ELR (cell line): Measurements from ENCODE around the gene FABP2.
"Not testable (repeated sequence)": the region's sequence is repeated elsewhere in the genome, so short reads cannot be mapped to it uniquely, and the experiment has no call there.

Experiments used
- DNase-seq: peaks from one replicate; pipeline ENCODE4 v3.0.0-alpha.2; 2015; ENCODE audit warnings: low read depth

Gene FABP2

GRCh38 chr4:119310826-119311225 lies 11.1 kb downstream of the FABP2 start:
- no peak for DNase-seq

DNA sequence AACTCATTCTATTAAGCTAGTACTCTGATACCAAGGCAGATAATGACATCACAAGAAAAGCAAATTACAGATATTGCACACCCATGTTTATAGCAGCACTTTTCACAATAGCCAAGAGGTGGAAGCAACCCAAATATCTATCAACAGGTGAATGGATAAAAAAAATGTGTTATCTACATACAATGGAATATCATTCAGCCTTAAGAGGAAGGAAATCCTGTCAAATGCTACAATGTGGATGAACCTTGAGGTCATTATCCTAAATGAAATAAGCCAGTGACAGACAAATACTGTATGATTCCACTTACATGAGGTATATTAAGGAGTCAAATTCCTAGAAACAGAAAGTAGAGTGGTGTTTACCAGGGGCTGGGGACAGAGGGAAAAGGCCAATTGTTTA lies 14.3 kb downstream of the FABP2 start:
- no peak for DNase-seq

DNA sequence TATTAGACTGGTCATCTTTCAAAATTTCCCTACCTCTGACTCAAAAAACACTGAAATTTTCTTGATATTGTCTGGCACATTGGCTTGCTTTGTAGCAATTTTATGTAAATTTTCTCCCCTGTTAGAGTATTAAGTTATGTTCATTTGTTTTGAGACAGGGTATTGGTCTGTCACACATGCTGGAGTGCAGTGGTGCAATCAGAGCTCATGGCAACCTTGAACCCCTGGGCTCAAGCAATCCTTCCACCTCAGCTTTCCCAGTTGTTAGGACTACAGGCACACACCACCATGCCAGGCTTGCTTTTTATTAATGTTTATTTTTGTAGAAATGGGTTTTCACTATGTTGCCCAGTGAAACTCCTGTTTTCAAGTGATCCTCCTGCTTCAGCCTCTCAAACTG lies 17.5 kb downstream of the FABP2 start:
- no peak for DNase-seq

DNA sequence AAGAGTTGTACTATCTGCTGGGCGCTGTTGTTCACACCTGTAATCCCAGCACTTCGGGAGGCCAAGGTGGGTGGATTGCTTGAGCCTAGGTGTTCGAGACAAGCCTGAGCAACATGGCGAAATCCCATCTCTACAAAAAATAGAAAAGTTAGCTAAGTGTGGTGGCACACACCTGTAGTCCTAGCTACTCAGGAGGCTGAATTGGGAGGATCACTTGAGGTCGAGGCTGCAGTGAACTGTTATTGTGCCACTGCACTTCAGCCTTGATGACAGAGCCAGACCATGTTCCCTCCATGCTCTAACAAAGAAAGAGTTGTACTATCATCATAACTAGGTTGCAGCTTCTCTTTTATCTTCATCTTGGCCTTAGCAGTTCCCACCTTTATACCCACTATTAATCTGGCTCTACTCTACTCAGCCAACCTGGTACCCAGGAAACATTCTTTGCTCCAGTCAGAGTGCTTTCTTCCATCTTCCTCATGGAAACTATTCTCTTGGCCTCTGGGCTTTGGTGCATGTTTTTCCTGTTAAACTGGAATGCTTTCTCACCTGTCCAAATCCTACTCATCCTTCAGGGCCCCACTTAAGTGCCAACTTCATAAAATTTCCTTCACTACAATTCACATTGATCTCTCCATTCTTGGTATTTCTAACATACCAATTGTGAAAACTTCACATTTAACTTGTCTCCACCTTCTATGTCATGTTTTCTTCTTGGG lies 18.2 kb downstream of the FABP2 start:
- DNase-seq = no peak

- no peak for DNase-seq
These were observed 19.7 kb downstream of the FABP2 start for GRCh38 chr4:119302073-119302832.

GRCh38 chr4:119300101-119300978 lies 21.6 kb downstream of the FABP2 start:
- DNase-seq = peak; percentile 91

DNA sequence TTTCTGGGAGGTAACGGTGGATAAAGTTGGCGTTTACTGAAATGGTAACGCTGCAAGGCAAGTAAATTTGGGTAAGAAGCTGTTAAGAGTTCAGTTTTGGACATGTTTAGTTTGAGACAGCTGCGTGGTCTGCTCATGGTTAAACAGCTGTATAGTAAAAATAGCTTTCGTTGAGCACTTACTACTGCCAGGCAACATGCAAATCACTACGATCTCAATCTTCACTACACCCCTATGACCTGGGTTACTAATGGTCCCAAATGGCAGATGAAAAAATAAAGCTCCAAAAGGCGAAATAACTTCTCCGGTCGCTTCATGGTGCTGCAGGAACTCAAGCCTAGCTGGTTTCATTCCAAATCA lies 22.2 kb downstream of the FABP2 start:
- no peak for DNase-seq

GRCh38 chr4:119299260-119299671 lies 22.7 kb downstream of the FABP2 start:
- peak; percentile 52 for DNase-seq

DNA sequence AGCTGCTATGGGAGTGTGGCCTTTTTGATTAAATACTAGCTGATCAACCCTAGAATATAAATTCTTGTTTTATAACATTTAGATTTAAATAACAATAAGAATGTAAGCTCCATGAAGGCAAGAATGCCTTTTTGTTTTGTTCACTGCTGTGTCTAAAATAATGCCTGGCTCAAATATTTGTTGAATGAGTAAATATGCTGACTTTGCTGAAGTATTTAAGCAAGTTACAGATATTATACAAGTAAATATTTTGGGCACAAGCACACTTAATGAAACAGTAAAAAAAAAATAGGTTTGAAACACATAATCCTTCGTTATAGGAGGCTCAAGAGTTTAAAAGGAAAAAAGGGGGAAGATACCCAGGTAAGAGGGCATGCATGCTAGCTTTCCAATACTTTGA lies 24.1 kb downstream of the FABP2 start:
- no peak for DNase-seq

DNA sequence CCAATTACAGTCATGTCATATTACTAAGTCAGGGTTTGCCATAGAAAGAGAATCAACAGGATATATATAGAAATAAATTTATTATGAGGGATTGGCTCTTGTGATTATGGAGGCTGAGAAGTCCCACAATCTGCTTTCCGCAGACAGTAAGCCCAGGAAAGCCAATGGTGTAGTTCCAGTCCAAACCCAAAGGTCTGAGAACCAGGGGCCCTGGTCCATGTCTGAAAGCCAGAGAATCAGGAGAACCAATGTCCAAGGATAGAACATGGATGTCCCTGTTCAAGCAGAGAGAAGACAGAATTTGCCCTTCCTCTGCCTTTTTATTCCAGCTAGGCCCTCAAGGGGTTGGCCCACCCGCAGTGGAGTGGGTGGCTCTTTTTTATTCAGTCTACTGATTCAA lies 25.6 kb downstream of the FABP2 start:
- no peak for DNase-seq

- no peak for DNase-seq
These were observed 31.3 kb downstream of the FABP2 start for GRCh38 chr4:119290598-119290997.

DNA sequence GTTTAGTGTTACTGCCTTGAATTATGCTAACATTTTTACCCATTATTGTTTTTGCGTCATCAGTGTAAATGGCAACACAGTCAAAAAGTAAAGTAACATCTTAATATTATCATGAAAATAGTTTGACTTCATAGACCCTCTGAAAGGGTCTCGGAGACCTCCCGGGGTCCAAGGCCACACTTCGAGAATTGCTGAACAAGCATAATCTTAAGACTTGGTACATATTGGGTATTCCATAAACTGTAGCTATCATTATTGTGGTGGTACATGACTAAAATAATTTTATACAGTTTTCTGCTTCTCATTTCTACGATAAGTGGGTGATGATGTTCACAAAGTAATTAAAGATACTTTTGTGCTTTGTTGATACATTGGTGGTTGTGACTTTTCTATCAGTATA lies 32.6 kb downstream of the FABP2 start:
- DNase-seq = no peak

DNA sequence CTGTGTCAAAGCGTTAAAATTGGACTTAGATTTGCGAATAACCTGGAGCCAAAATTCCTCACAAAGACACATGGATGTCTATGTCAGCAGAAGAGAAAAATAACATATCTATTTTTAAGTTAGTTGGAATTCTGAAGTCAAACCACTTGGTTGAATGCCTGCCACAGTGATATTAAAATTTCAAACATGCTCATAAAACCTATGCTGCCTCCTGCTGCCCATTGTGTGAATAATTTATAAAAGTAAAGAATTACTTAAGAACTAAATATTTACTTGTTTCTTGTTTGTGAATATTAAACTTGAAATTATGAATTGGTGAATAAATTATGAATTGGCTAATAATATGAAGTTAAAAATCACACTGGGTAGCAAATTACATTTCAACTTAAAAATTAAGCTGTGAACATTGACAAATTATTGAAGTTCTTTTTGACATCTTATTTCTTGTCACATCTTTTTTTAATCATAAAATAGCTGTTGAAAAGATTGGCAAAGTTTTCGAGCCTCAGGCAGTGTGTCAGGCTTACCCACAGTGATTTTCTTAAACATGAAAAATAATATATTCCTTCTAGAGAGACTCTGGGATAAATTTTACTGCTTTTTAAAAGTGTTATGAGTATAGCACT lies 35.4 kb downstream of the FABP2 start:
- peak; percentile 77 for DNase-seq

DNA sequence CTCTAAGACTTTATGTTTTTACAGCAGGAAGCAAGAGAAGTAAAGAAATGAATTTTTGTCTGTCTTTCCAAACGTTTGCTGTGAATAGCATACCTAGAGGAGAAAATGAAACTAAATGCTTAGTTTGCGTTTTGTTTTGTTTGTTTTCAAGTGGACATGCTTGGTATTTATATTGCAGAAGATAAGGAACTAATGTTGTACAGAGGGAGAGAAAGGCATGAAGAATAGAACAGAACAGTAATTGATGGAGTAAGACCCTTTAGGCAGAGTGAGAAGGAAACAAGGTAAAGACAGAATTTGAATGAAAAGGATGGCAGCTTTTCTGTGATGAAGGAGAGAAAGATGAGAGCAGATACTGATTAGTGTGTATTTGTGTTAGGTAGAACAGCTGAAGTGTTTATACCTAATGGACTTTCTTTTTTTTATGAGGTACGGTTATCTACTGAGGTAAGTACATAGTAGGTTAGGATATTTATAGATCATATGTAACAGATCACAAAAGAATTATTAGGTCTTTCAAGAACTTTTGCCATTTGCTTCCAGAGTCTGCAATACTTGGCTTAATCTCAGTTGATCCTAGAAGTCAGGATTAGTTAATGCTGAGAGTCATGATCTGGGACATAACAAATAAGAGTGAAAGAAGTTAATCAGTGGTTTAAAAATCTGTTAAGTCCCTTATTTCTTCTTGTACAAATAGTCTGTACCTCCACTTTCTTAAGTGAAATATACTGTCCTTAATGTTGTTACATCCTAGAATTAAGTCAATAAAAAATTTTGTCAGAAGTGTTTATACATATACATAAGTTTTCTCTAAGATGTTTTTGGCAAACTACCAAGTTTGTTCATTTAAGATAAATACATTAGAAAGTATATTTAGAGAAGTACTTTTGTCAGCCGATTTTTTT lies 36.8 kb downstream of the FABP2 start:
- peak; percentile 52 for DNase-seq

DNA sequence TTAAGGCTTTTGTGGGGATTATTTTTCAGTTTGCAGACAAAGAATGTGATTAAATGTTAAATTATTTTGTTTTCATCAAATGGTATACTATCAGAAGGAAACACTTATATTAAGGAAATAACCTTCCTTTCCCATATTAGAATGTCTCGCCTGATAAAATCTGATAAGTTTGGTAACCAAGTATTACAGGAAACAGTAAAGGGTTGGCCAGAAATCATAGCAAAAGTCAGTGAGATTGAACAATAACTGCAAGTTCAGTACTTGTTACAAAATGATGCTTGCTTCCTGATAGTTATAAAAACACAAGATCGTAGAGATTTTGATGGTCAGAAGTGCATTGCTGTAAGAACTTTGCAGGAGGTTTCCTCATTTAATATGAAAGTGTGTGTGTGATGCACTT lies 40.5 kb downstream of the FABP2 start:
- no peak for DNase-seq

DNA sequence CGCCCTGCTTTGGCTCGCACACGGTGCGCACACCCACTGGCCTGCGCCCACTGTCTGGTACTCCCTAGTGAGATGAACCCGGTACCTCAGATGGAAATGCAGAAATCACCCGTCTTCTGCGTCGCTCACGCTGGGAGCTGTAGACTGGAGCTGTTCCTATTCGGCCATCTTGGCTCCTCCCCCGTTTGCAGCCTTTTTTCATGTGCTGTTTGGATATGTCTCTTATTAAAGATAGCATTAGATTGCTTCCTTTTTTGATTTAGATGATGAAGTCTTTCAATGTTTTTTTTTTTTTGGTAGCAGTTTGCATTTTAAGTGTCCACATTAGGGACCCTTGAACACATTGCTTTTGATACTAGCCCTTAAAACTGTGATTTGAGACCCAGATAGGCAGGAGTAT lies 42.0 kb downstream of the FABP2 start:
- DNase-seq = not testable (repeated sequence)

DNA sequence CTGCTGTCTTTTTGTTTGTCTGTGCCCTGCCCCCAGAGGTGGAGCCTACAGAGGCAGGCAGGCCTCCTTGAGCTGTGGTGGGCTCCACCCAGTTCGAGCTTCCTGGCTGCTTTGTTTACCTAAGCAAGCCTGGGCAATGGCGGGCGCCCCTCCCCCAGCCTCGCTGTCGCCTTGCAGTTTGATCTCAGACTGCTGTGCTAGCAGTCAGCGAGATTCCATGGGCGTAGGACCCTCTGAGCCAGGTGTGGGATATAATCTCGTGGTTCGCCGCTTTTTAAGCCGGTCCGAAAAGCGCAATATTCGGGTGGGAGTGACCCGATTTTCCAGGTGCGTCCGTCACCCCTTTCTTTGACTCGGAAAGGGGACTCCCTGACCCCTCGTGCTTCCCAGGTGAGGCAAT lies 42.4 kb downstream of the FABP2 start:
- not testable (repeated sequence) for DNase-seq

- DNase-seq = no peak
These were observed 50.4 kb downstream of the FABP2 start for GRCh38 chr4:119271361-119272085.

DNA sequence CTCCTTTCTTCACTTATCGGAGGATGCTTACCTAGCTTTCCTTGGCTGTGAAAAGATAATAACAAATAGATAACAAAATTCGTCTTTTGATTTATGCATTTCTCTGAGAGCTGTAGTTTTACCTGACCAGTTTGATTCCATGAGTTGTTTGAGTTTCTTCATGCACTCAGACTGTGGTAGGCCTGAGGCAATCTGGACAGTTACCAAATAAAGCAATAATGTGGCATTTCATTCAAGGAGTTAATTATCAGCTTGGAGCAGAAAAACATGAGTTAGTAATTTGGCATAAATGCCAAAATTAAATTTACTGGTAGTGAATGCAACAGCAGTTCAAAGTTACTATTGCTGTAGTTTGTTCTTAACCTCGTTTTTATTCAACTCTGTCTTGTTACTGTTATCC lies 53.5 kb downstream of the FABP2 start:
- DNase-seq = no peak
